ENCODE results near the gene ARMC12. TPM values are rescaled to one million over a fixed set of nuclear protein-coding genes. Genes with fewer than 3 reads are reported as not detected.

The ARMC12 gene
- total RNA-seq, 1 experiment from 2014 or later = 1.0 TPM

DNA sequence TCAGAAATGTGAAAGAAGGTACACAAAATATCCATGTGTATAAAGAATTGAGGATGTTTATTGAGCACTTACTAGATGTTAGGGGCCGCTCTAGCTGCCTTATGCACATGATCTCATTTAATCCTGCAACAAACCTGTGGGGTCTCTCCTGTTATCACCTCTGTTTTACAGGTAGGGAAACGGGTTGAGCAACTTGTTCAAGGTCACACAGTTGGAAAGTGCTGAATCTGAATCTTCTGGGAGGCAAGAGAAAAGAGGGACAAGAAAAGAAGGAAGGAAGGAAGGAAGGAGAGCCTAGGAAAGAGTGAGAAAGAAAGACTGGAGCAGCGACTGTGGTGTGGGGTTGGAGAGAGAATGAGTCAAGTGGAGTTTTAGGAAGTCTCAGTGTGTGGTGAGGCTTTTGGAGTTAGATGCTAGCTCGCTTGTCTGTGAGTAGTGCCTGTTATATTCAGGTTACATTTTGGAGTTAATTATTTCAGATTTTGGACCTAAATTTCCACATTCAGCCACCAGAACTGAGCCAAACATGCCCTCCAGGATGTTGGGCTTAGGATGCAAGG, 51.7 kb downstream of the ARMC12 start:
- ATAC-seq (no peak), DNase-seq (ENCODE audit: low spot score) (no peak)
- Mint-ChIP-seq H3K4me1 (peaks cover 13% of the 10 kb centered on the region), H3K4me3 (no peak overlapping the region), H3K36me3 (no peaks in the 10 kb centered on the region), H3K27me3 (ENCODE audit: low read depth) (no peaks in the 10 kb centered on the region; the same call in 1 of the 2 replicates), H3K27ac (no peak overlapping the region), H3K9me3 (no peaks in the 10 kb centered on the region)
- POLR2A ChIA-PET = no interaction called here
- CTCF ChIA-PET = interaction anchor here (0.5 to 2.1 kb wide), 3 partner anchors 45 to 266 kb away, joined by 3 to 5 read pairs (median 4); no protein-coding TSS in a partner anchor
- TF ChIP-seq, protein P1, sequence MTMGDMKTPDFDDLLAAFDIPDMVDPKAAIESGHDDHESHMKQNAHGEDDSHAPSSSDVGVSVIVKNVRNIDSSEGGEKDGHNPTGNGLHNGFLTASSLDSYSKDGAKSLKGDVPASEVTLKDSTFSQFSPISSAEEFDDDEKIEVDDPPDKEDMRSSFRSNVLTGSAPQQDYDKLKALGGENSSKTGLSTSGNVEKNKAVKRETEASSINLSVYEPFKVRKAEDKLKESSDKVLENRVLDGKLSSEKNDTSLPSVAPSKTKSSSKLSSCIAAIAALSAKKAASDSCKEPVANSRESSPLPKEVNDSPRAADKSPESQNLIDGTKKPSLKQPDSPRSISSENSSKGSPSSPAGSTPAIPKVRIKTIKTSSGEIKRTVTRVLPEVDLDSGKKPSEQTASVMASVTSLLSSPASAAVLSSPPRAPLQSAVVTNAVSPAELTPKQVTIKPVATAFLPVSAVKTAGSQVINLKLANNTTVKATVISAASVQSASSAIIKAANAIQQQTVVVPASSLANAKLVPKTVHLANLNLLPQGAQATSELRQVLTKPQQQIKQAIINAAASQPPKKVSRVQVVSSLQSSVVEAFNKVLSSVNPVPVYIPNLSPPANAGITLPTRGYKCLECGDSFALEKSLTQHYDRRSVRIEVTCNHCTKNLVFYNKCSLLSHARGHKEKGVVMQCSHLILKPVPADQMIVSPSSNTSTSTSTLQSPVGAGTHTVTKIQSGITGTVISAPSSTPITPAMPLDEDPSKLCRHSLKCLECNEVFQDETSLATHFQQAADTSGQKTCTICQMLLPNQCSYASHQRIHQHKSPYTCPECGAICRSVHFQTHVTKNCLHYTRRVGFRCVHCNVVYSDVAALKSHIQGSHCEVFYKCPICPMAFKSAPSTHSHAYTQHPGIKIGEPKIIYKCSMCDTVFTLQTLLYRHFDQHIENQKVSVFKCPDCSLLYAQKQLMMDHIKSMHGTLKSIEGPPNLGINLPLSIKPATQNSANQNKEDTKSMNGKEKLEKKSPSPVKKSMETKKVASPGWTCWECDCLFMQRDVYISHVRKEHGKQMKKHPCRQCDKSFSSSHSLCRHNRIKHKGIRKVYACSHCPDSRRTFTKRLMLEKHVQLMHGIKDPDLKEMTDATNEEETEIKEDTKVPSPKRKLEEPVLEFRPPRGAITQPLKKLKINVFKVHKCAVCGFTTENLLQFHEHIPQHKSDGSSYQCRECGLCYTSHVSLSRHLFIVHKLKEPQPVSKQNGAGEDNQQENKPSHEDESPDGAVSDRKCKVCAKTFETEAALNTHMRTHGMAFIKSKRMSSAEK (CRISPR knock-in tag; IDR thresholded peaks at IDR 0.05; ENCODE audit: borderline replicate concordance) = no peak
- TF ChIP-seq, protein P2, sequence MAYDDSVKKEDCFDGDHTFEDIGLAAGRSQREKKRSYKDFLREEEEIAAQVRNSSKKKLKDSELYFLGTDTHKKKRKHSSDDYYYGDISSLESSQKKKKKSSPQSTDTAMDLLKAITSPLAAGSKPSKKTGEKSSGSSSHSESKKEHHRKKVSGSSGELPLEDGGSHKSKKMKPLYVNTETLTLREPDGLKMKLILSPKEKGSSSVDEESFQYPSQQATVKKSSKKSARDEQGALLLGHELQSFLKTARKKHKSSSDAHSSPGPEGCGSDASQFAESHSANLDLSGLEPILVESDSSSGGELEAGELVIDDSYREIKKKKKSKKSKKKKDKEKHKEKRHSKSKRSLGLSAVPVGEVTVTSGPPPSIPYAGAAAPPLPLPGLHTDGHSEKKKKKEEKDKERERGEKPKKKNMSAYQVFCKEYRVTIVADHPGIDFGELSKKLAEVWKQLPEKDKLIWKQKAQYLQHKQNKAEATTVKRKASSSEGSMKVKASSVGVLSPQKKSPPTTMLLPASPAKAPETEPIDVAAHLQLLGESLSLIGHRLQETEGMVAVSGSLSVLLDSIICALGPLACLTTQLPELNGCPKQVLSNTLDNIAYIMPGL (CRISPR knock-in tag; IDR thresholded peaks at IDR 0.05) = no peak
- TF ChIP-seq PRRX2 (CRISPR knock-in tag; IDR thresholded peaks at IDR 0.05) (no peak), ZNF138 (CRISPR knock-in tag; conservative IDR thresholded peaks at IDR 0.05) (no peak), FOXJ3 (CRISPR knock-in tag; IDR thresholded peaks at IDR 0.05; ENCODE audit: borderline replicate concordance) (no peak), TCF7 (CRISPR knock-in tag; IDR thresholded peaks at IDR 0.05; ENCODE audit: low read depth) (no peak), ZNF263 (CRISPR knock-in tag; IDR thresholded peaks at IDR 0.05; ENCODE audit: low read depth) (no peak)

DNA sequence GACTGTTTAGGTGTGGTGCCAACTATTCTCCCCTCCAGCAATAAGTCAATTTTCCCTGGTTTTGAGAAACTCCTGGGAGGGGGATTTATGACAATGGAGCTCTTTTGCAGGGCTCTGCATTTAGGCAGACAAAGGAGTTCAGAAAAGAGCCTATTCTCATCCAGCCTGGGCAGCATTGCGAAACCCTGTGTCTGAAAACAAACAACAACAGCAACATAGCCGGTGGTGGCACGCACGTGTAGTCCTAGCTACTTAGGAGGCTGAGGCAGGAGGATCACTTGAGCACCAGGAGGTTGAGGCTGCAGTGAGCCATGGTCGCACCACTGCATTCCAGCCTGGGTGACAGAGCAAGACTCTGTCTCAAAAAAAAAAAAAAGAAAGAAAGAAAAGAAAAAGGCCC, 53.9 kb downstream of the ARMC12 start:
- POLR2A ChIA-PET = no interaction called here
- Mint-ChIP-seq H3K4me1 (peaks cover 11% of the 10 kb centered on the region), H3K27me3 (ENCODE audit: low read depth) (no peaks in the 10 kb centered on the region; the same call in 1 of the 2 replicates), H3K9me3 (no peaks in the 10 kb centered on the region), H3K27ac (no peak overlapping the region), H3K36me3 (no peaks in the 10 kb centered on the region), H3K4me3 (no peak overlapping the region)
- DNase-seq (ENCODE audit: low spot score) (no peak), ATAC-seq (no peak)
- CTCF ChIA-PET = no interaction called here
- TF ChIP-seq ATF1 (CRISPR knock-in tag; IDR thresholded peaks at IDR 0.05) (no peak), SOX15 (CRISPR knock-in tag; IDR thresholded peaks at IDR 0.05) (no peak), NR1H2 (CRISPR knock-in tag; IDR thresholded peaks at IDR 0.05) (no peak), ZNF232 (CRISPR knock-in tag; IDR thresholded peaks at IDR 0.05) (no peak), MYBL2 (CRISPR knock-in tag; IDR thresholded peaks at IDR 0.05) (no peak), NFATC4 (CRISPR knock-in tag; IDR thresholded peaks at IDR 0.05) (no peak), ZNF263 (CRISPR knock-in tag; IDR thresholded peaks at IDR 0.05; ENCODE audit: low read depth) (no peak), ZNF121 (CRISPR knock-in tag; IDR thresholded peaks at IDR 0.05) (no peak), KAT7 (CRISPR knock-in tag; IDR thresholded peaks at IDR 0.05; ENCODE audit: borderline replicate concordance) (no peak), FOXP1 (CRISPR knock-in tag; IDR thresholded peaks at IDR 0.05; ENCODE audit: borderline replicate concordance) (no peak), TEAD1 (CRISPR knock-in tag; IDR thresholded peaks at IDR 0.05) (no peak)
- TF ChIP-seq, protein P3, sequence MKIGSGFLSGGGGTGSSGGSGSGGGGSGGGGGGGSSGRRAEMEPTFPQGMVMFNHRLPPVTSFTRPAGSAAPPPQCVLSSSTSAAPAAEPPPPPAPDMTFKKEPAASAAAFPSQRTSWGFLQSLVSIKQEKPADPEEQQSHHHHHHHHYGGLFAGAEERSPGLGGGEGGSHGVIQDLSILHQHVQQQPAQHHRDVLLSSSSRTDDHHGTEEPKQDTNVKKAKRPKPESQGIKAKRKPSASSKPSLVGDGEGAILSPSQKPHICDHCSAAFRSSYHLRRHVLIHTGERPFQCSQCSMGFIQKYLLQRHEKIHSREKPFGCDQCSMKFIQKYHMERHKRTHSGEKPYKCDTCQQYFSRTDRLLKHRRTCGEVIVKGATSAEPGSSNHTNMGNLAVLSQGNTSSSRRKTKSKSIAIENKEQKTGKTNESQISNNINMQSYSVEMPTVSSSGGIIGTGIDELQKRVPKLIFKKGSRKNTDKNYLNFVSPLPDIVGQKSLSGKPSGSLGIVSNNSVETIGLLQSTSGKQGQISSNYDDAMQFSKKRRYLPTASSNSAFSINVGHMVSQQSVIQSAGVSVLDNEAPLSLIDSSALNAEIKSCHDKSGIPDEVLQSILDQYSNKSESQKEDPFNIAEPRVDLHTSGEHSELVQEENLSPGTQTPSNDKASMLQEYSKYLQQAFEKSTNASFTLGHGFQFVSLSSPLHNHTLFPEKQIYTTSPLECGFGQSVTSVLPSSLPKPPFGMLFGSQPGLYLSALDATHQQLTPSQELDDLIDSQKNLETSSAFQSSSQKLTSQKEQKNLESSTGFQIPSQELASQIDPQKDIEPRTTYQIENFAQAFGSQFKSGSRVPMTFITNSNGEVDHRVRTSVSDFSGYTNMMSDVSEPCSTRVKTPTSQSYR (CRISPR knock-in tag; IDR thresholded peaks at IDR 0.05) = no peak
- TF ChIP-seq, protein P4, sequence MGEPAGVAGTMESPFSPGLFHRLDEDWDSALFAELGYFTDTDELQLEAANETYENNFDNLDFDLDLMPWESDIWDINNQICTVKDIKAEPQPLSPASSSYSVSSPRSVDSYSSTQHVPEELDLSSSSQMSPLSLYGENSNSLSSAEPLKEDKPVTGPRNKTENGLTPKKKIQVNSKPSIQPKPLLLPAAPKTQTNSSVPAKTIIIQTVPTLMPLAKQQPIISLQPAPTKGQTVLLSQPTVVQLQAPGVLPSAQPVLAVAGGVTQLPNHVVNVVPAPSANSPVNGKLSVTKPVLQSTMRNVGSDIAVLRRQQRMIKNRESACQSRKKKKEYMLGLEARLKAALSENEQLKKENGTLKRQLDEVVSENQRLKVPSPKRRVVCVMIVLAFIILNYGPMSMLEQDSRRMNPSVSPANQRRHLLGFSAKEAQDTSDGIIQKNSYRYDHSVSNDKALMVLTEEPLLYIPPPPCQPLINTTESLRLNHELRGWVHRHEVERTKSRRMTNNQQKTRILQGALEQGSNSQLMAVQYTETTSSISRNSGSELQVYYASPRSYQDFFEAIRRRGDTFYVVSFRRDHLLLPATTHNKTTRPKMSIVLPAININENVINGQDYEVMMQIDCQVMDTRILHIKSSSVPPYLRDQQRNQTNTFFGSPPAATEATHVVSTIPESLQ (CRISPR knock-in tag; IDR thresholded peaks at IDR 0.05) = no peak
- TF ChIP-seq, protein P2 (CRISPR knock-in tag; IDR thresholded peaks at IDR 0.05) = no peak
- TF ChIP-seq, protein P5, sequence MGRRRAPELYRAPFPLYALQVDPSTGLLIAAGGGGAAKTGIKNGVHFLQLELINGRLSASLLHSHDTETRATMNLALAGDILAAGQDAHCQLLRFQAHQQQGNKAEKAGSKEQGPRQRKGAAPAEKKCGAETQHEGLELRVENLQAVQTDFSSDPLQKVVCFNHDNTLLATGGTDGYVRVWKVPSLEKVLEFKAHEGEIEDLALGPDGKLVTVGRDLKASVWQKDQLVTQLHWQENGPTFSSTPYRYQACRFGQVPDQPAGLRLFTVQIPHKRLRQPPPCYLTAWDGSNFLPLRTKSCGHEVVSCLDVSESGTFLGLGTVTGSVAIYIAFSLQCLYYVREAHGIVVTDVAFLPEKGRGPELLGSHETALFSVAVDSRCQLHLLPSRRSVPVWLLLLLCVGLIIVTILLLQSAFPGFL (CRISPR knock-in tag; IDR thresholded peaks at IDR 0.05; ENCODE audit: borderline replicate concordance) = no peak
